Measurements from ENCODE around the gene HNRNPK. TPM values are rescaled to one million over a fixed set of nuclear protein-coding genes. Genes with fewer than 3 reads are reported as not detected.

Gene HNRNPK
- total RNA-seq, 4 donors from 2014 or later, result 398 to 596 (median 550) TPM

- whole genome bisulfite sequencing, result 67% methylated on average over 6 of the region's 6 CpGs
Measured at GRCh38 chr9:83971485-83971884, 8.5 kb downstream of the HNRNPK start.

GRCh38 chr9:83969602-83970001 is 10.4 kb downstream of the HNRNPK start:
- Histone ChIP-seq H3K4me3 (no peak overlapping the region), H3K4me1 (peaks cover 3 to 23% (median 10%) of the 10 kb centered on the region in 4 donors), H3K36me3 (peaks cover 60 to 94% (median 86%) of the 10 kb centered on the region in 4 donors), H3K9me3 (no peaks in the 10 kb centered on the region), H3K27ac (replicated peaks in 1 of 4) (no peak overlapping the region), H3K27me3 (no peaks in the 10 kb centered on the region)
- intact Hi-C loops (cut with DNase I), result no loop called here
- DNase-seq (ENCODE audit: extremely low spot score), result no peak
- 83% methylated on average over 3 of the region's 3 CpGs for WGBS
- TF ChIP-seq POLR2AphosphoS5 (IDR thresholded peaks at IDR 0.05) (no peak), EP300 (IDR thresholded peaks at IDR 0.05) (no peak), CTCF (IDR thresholded peaks at IDR 0.05) (no peak), POLR2A (IDR thresholded peaks at IDR 0.05; ENCODE audit: low read depth) (no peak)

More at GRCh38 chr9:83971485-83971884, 8.5 kb downstream of the HNRNPK start:
- Histone ChIP-seq H3K9me3 (no peaks in the 10 kb centered on the region), H3K36me3 (peaks cover 79 to 100% (median 97%) of the 10 kb centered on the region in 4 donors), H3K27me3 (no peaks in the 10 kb centered on the region), H3K4me1 (peaks cover 18 to 42% (median 25%) of the 10 kb centered on the region in 4 donors), H3K27ac (replicated peaks in 1 of 4) (no peak overlapping the region), H3K4me3 (no peak overlapping the region)
- TF ChIP-seq EP300 (IDR thresholded peaks at IDR 0.05) (no peak), POLR2AphosphoS5 (IDR thresholded peaks at IDR 0.05) (no peak), CTCF (IDR thresholded peaks at IDR 0.05) (no peak), POLR2A (IDR thresholded peaks at IDR 0.05; ENCODE audit: low read depth) (no peak)
- intact Hi-C loops (cut with DNase I), result no loop called here
- DNase-seq (ENCODE audit: extremely low spot score), result no peak

- WGBS, result 73% methylated on average over 1 of the region's 1 CpG
Measured at GRCh38 chr9:83967073-83967472, 12.9 kb downstream of the HNRNPK start.

GRCh38 chr9:83966209-83966582 is 13.8 kb downstream of the HNRNPK start:
- intact Hi-C loops (cut with DNase I), result no loop called here
- DNase-seq (ENCODE audit: extremely low spot score), result no peak
- Histone ChIP-seq H3K4me1 (peaks cover 0 to 9% (median 2%) of the 10 kb centered on the region in 4 donors), H3K27ac (replicated peaks in 1 of 4) (no peak overlapping the region), H3K4me3 (no peak overlapping the region), H3K36me3 (peaks cover 28 to 59% (median 52%) of the 10 kb centered on the region in 4 donors), H3K27me3 (no peaks in the 10 kb centered on the region), H3K9me3 (no peaks in the 10 kb centered on the region)
- TF ChIP-seq POLR2AphosphoS5 (IDR thresholded peaks at IDR 0.05) (no peak), POLR2A (IDR thresholded peaks at IDR 0.05; ENCODE audit: low read depth) (no peak), CTCF (IDR thresholded peaks at IDR 0.05) (no peak), EP300 (IDR thresholded peaks at IDR 0.05) (no peak)
- 86% methylated on average over 8 of the region's 8 CpGs for WGBS

More at GRCh38 chr9:83967073-83967472, 12.9 kb downstream of the HNRNPK start:
- H3K27ac ChIP-seq (replicated peaks in 1 of 4), result no peak overlapping the region
- intact Hi-C loops (cut with DNase I), result no loop called here
- H3K4me1 ChIP-seq, result peaks cover 0 to 9% (median 2%) of the 10 kb centered on the region in 4 donors
- TF ChIP-seq CTCF (IDR thresholded peaks at IDR 0.05) (no peak), POLR2A (IDR thresholded peaks at IDR 0.05; ENCODE audit: low read depth) (no peak), EP300 (IDR thresholded peaks at IDR 0.05) (no peak), POLR2AphosphoS5 (IDR thresholded peaks at IDR 0.05) (no peak)
- peaks cover 37 to 68% (median 61%) of the 10 kb centered on the region in 4 donors for H3K36me3 ChIP-seq
- DNase-seq (ENCODE audit: extremely low spot score), result no peak
- no peaks in the 10 kb centered on the region for H3K27me3 ChIP-seq
- no peak overlapping the region for H3K4me3 ChIP-seq
- no peaks in the 10 kb centered on the region for H3K9me3 ChIP-seq

All from esophagus muscularis mucosa (tissue), 4 donors.